ENCODE measurements around the gene TOP2A.

DNA sequence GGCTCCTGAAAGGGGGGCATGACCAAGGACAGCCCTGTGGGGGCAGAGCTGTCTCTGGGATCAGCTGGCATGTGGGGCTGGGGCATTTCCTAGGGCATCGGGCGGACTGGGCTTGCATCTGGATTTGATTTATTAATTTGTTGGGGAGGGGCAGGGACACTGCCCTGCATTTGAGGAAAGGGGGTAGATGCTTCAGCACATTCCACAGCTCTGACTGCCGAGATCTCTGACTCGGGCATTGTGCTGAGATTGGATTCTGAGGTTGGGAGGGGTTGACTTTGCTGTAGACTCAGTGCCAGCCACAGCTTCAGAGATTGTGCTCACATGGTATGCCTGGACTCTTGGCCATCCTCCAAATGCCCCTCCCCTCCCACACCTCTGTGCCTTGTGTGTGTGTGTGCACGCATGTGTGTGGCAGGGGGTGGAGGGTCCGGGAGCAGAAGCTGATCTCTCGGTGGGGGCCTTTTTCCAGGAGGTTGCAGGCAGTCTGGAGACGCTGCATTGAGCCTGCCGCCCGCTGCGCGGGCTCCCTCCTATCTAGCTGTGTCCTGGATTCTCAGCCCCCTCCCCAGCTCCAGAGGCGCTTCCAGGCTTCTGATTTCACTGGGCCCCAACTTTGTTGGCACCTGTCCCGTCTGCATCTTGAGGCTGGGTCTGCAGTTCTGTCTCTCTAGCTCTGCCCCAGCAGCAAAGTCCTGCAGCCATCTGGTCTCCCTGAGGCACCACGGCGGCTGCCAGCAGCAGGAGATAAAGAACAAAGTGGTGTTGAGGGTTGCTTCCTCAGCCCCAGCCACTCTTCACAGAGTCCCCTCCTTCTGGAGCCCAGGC is 40.5 kb upstream of the TOP2A start:
- TF ChIP-seq CTCF (IDR thresholded peaks at IDR 0.05) (no peak), POLR2A (IDR thresholded peaks at IDR 0.05) (no peak)
